Measurements from ENCODE around the gene CA10.

The CA10 gene

GRCh38 chr17:51819341-51820219 lies 338.9 kb downstream of the CA10 start:
- no peak overlapping the region for H3K4me3 ChIP-seq (ENCODE audit: insufficient read depth, low read length, poor library complexity, severe bottlenecking)
- no peak overlapping the region for H3K27ac ChIP-seq (ENCODE audit: low read depth, low read length)
- H3K36me3 ChIP-seq (ENCODE audit: low read length) = no peaks in the 10 kb centered on the region
- H4K20me1 ChIP-seq (ENCODE audit: low read depth, low read length) = no peaks in the 10 kb centered on the region
- no peak overlapping the region for H2AFZ ChIP-seq (ENCODE audit: low read depth, low read length, severe bottlenecking)
- no peaks in the 10 kb centered on the region for H3K9me3 ChIP-seq (ENCODE audit: insufficient read depth, low read length)
- H3F3A ChIP-seq (ENCODE audit: insufficient read depth) = no peaks in the 10 kb centered on the region
- H3K9ac ChIP-seq (ENCODE audit: low read length) = no peak overlapping the region
- no peak for TF ChIP-seq EZH2phosphoT487 (conservative IDR thresholded peaks at IDR 0.05; ENCODE audit: low read length)
- no peak for TF ChIP-seq CTCF (IDR thresholded peaks at IDR 0.05; ENCODE audit: insufficient read depth, low read length, poor library complexity, severe bottlenecking)
- no peak overlapping the region for H3K4me2 ChIP-seq (ENCODE audit: low read depth, low read length, poor library complexity, severe bottlenecking)
- H3K27me3 ChIP-seq (ENCODE audit: low read length) = no peaks in the 10 kb centered on the region
- no peaks in the 10 kb centered on the region for H3K9me2 ChIP-seq (replicated peaks; ENCODE audit: insufficient read depth, low read length)
- H3K79me2 ChIP-seq (ENCODE audit: insufficient read depth, low read length) = no peaks in the 10 kb centered on the region

- H3K9me3 ChIP-seq (ENCODE audit: insufficient read depth, low read length) = no peaks in the 10 kb centered on the region
- no peaks in the 10 kb centered on the region for H3K9me2 ChIP-seq (replicated peaks; ENCODE audit: insufficient read depth, low read length)
- no peaks in the 10 kb centered on the region for H3K27me3 ChIP-seq (ENCODE audit: low read length)
- H3K4me3 ChIP-seq (ENCODE audit: insufficient read depth, low read length, poor library complexity, severe bottlenecking) = no peak overlapping the region
- no peaks in the 10 kb centered on the region for H3F3A ChIP-seq (ENCODE audit: insufficient read depth)
- H3K9ac ChIP-seq (ENCODE audit: low read length) = no peak overlapping the region
- TF ChIP-seq CTCF (IDR thresholded peaks at IDR 0.05; ENCODE audit: insufficient read depth, low read length, poor library complexity, severe bottlenecking) = no peak
- H3K36me3 ChIP-seq (ENCODE audit: low read length) = no peaks in the 10 kb centered on the region
- no peaks in the 10 kb centered on the region for H3K79me2 ChIP-seq (ENCODE audit: insufficient read depth, low read length)
- no peak overlapping the region for H2AFZ ChIP-seq (ENCODE audit: low read depth, low read length, severe bottlenecking)
- H4K20me1 ChIP-seq (ENCODE audit: low read depth, low read length) = no peaks in the 10 kb centered on the region
- H3K4me2 ChIP-seq (ENCODE audit: low read depth, low read length, poor library complexity, severe bottlenecking) = no peak overlapping the region
- no peak overlapping the region for H3K27ac ChIP-seq (ENCODE audit: low read depth, low read length)
These were observed 339.7 kb downstream of the CA10 start for GRCh38 chr17:51818777-51819176.

GRCh38 chr17:51817955-51818354 lies 340.6 kb downstream of the CA10 start:
- no peaks in the 10 kb centered on the region for H3K36me3 ChIP-seq (ENCODE audit: low read length)
- no peak overlapping the region for H2AFZ ChIP-seq (ENCODE audit: low read depth, low read length, severe bottlenecking)
- no peaks in the 10 kb centered on the region for H3K27me3 ChIP-seq (ENCODE audit: low read length)
- no peaks in the 10 kb centered on the region for H3K9me2 ChIP-seq (replicated peaks; ENCODE audit: insufficient read depth, low read length)
- H3K79me2 ChIP-seq (ENCODE audit: insufficient read depth, low read length) = no peaks in the 10 kb centered on the region
- H3K9ac ChIP-seq (ENCODE audit: low read length) = no peak overlapping the region
- no peak overlapping the region for H3K4me3 ChIP-seq (ENCODE audit: insufficient read depth, low read length, poor library complexity, severe bottlenecking)
- no peak overlapping the region for H3K27ac ChIP-seq (ENCODE audit: low read depth, low read length)
- H3F3A ChIP-seq (ENCODE audit: insufficient read depth) = no peaks in the 10 kb centered on the region
- no peaks in the 10 kb centered on the region for H4K20me1 ChIP-seq (ENCODE audit: low read depth, low read length)
- no peaks in the 10 kb centered on the region for H3K9me3 ChIP-seq (ENCODE audit: insufficient read depth, low read length)
- TF ChIP-seq EZH2phosphoT487 (conservative IDR thresholded peaks at IDR 0.05; ENCODE audit: low read length) (no peak), CTCF (IDR thresholded peaks at IDR 0.05; ENCODE audit: insufficient read depth, low read length, poor library complexity, severe bottlenecking) (no peak)
- no peak overlapping the region for H3K4me2 ChIP-seq (ENCODE audit: low read depth, low read length, poor library complexity, severe bottlenecking)

Data from SU-DHL-6 (cell line).